ENCODE results near the gene VSX2. TPM values are rescaled to one million over a fixed set of nuclear protein-coding genes. Genes with fewer than 3 reads are reported as not detected.

VSX2 gene
- polyA plus RNA-seq, 1 donor (not counting 4 experiments of a cell fraction or from before 2014, with no cell fraction given) = not detected

- Histone ChIP-seq H3K36me3 (ENCODE audit: control insufficient read depth in 2 of 2, extremely low read depth in 1 of 2, insufficient read depth in 2 of 2, low read length in 2 of 2) (no peaks in the 10 kb centered on the region), H3K79me2 (ENCODE audit: control insufficient read depth, insufficient read depth, low read length) (no peaks in the 10 kb centered on the region), H3K9me1 (ENCODE audit: control insufficient read depth, extremely low read depth, insufficient read depth, low read length) (no peaks in the 10 kb centered on the region), H3K27ac (ENCODE audit: control insufficient read depth, insufficient read depth, low read length) (no peak overlapping the region), H3K9me3 (ENCODE audit: control insufficient read depth, low read depth, low read length) (no peaks in the 10 kb centered on the region), H4K20me1 (ENCODE audit: control insufficient read depth, extremely low read depth, insufficient read depth, low read length) (no peaks in the 10 kb centered on the region), H3K4me1 (ENCODE audit: control insufficient read depth, extremely low read depth, insufficient read depth, low read length) (peaks cover 22% of the 10 kb centered on the region), H2AFZ (ENCODE audit: control insufficient read depth, low read length) (no peak overlapping the region), H3K9ac (ENCODE audit: control insufficient read depth, extremely low read depth, insufficient read depth, low read length) (no peak overlapping the region), H3K27me3 (ENCODE audit: control insufficient read depth, extremely low read depth, insufficient read depth, low read length) (peaks cover 31% of the 10 kb centered on the region), H3K4me2 (ENCODE audit: control insufficient read depth, extremely low read depth, insufficient read depth, low read depth, low read length) (no peak overlapping the region), H3K4me3 (ENCODE audit: control insufficient read depth in 2 of 3, extremely low read depth in 1 of 3, insufficient read depth in 2 of 3, low read depth in 1 of 3, low read length in 3 of 3) (no peak overlapping the region)
- FAIRE-seq (no peak), DNase-seq (ENCODE audit: low read depth, low spot score) (no peak)
- dilution Hi-C loops (cut with MboI; ENCODE audit: extremely low pct_ligation_motif_present, low sequenced_read_pairs) = no loop called here
- TF ChIP-seq CTCF (optimal IDR thresholded peaks at IDR 0.05 in 1 of 3, IDR thresholded peaks at IDR 0.05 in 1 of 3, conservative IDR thresholded peaks at IDR 0.05 in 1 of 3; ENCODE audit: extremely low read depth in 1 of 3, insufficient read depth in 2 of 3, low read length in 3 of 3) = no peak
Measured at GRCh38 chr14:74259513-74259912, 20.3 kb downstream of the VSX2 start.

DNA sequence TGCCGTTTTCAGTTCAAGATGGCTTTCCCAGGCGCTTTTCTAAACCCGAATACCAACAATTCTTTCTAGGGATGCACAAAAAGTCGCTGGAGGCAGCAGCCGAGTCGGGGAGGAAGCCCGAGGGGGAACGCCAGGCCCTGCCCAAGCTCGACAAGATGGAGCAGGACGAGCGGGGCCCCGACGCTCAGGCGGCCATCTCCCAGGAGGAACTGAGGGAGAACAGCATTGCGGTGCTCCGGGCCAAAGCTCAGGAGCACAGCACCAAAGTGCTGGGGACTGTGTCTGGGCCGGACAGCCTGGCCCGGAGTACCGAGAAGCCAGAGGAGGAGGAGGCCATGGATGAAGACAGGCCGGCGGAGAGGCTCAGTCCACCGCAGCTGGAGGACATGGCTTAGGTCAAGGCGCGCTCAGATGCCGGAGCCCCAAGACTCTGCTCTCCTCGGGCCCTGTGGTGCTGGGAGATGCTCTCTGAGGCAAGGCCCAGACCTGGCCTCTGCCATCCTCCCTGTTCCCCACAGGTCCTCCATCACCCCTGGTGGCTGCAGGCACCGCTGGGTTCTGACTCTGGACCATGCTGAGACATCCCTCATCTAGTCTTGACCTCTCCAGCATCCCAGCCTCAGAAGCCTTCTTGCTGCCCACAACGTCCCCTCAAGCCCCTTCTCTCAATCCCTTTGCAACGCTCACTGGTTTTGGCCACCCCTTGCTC, 21.4 kb downstream of the VSX2 start:
- no peaks in the 10 kb centered on the region for H3K9me3 ChIP-seq (ENCODE audit: control insufficient read depth, low read depth, low read length)
- H2AFZ ChIP-seq (ENCODE audit: control insufficient read depth, low read length) = no peak overlapping the region
- H3K9ac ChIP-seq (ENCODE audit: control insufficient read depth, extremely low read depth, insufficient read depth, low read length) = no peak overlapping the region
- H3K4me1 ChIP-seq (ENCODE audit: control insufficient read depth, extremely low read depth, insufficient read depth, low read length) = peaks cover 22% of the 10 kb centered on the region
- FAIRE-seq (no peak), DNase-seq (ENCODE audit: low read depth, low spot score) (no peak)
- no peak overlapping the region for H3K27ac ChIP-seq (ENCODE audit: control insufficient read depth, insufficient read depth, low read length)
- dilution Hi-C loops (cut with MboI; ENCODE audit: extremely low pct_ligation_motif_present, low sequenced_read_pairs) = no loop called here
- no peaks in the 10 kb centered on the region for H3K79me2 ChIP-seq (ENCODE audit: control insufficient read depth, insufficient read depth, low read length)
- H3K4me3 ChIP-seq (ENCODE audit: control insufficient read depth in 2 of 3, extremely low read depth in 1 of 3, insufficient read depth in 2 of 3, low read depth in 1 of 3, low read length in 3 of 3) = no peak overlapping the region
- no peaks in the 10 kb centered on the region for H3K36me3 ChIP-seq (ENCODE audit: control insufficient read depth in 2 of 2, extremely low read depth in 1 of 2, insufficient read depth in 2 of 2, low read length in 2 of 2)
- no peaks in the 10 kb centered on the region for H3K9me1 ChIP-seq (ENCODE audit: control insufficient read depth, extremely low read depth, insufficient read depth, low read length)
- no peaks in the 10 kb centered on the region for H4K20me1 ChIP-seq (ENCODE audit: control insufficient read depth, extremely low read depth, insufficient read depth, low read length)
- TF ChIP-seq EZH2 (IDR thresholded peaks at IDR 0.05; ENCODE audit: low read length) (no peak), CTCF (optimal IDR thresholded peaks at IDR 0.05 in 1 of 3, IDR thresholded peaks at IDR 0.05 in 1 of 3, conservative IDR thresholded peaks at IDR 0.05 in 1 of 3; ENCODE audit: extremely low read depth in 1 of 3, insufficient read depth in 2 of 3, low read length in 3 of 3) (no peak)
- H3K4me2 ChIP-seq (ENCODE audit: control insufficient read depth, extremely low read depth, insufficient read depth, low read depth, low read length) = peak overlapping the region; percentile 36
- H3K27me3 ChIP-seq (ENCODE audit: control insufficient read depth, extremely low read depth, insufficient read depth, low read length) = peaks cover 28% of the 10 kb centered on the region

Data from keratinocyte (primary cell).